HepG2 (cell line): ENCODE measurements around the gene NEURL2. TPM values are rescaled to one million over a fixed set of nuclear protein-coding genes. Genes with fewer than 3 reads are reported as not detected.

Experiments used
- AFF4 ChIP-seq: sonication (generic); formaldehyde crosslinking; IDR thresholded peaks from 2 replicates; pipeline ENCODE4 v1.4.0; 2020; ENCODE audit warnings: missing genetic modification reagents
- ATF7-NPFF ChIP-seq: sonication (generic); formaldehyde crosslinking; IDR thresholded peaks from 2 replicates; pipeline ENCODE4 v1.8.1; 2023; ENCODE audit warnings: mild to moderate bottlenecking, low read depth, missing genetic modification reagents, moderate library complexity
- HMG20B ChIP-seq: conservative IDR thresholded peaks from 2 replicates; pipeline ENCODE4 v1.6.1; 2016; ENCODE audit warnings: missing genetic modification reagents, missing compliant biosample characterization
- IRF2 ChIP-seq: IDR thresholded peaks from 2 replicates; pipeline ENCODE4 v1.6.1; 2018; ENCODE audit warnings: missing genetic modification reagents, missing compliant biosample characterization
- KAT7 ChIP-seq: IDR thresholded peaks from 2 replicates; pipeline ENCODE4 v1.6.1; 2018; ENCODE audit warnings: borderline replicate concordance, missing compliant biosample characterization
- MED8 ChIP-seq: sonication (generic); formaldehyde crosslinking; IDR thresholded peaks from 2 replicates; pipeline ENCODE4 v1.8.1; 2023; ENCODE audit warnings: mild to moderate bottlenecking, missing genetic modification reagents; ENCODE audit not compliant: insufficient replicate concordance
- MTF2 ChIP-seq: sonication (generic); formaldehyde crosslinking; IDR thresholded peaks from 2 replicates; pipeline ENCODE4 v1.5.0; 2020; ENCODE audit warnings: missing genetic modification reagents, borderline replicate concordance
- MZF1 ChIP-seq: sonication (generic); formaldehyde crosslinking; IDR thresholded peaks from 2 replicates; pipeline ENCODE4 v1.8.1; 2023; ENCODE audit warnings: mild to moderate bottlenecking, missing genetic modification reagents, borderline replicate concordance
- POLR2AphosphoS5 ChIP-seq: IDR thresholded peaks from 2 replicates; pipeline ENCODE4 v1.6.1; 2012; ENCODE audit warnings: low read depth, low read length
- REL ChIP-seq: sonication (generic); formaldehyde crosslinking; conservative IDR thresholded peaks from 2 replicates; pipeline ENCODE4 v1.8.0; 2022; ENCODE audit warnings: mild to moderate bottlenecking, missing genetic modification reagents, moderate library complexity
- RERE ChIP-seq: IDR thresholded peaks from 2 replicates; pipeline ENCODE4 v1.6.1; 2016; ENCODE audit warnings: low read depth, missing genetic modification reagents, missing compliant biosample characterization
- SRSF9 ChIP-seq: fragments of 200-400 bp; formaldehyde crosslinking; IDR thresholded peaks from 2 replicates; pipeline ENCODE4 v1.6.1; 2018; ENCODE audit warnings: borderline replicate concordance, mild to moderate bottlenecking, low read depth, low read length; ENCODE audit not compliant: insufficient read depth, poor library complexity, severe bottlenecking
- TBX3 ChIP-seq: fragments of 450-650 bp; IDR thresholded peaks from 2 replicates; pipeline ENCODE4 v1.6.1; 2017; ENCODE audit warnings: antibody characterized with exemption, mild to moderate bottlenecking, inconsistent platforms, borderline replicate concordance
- ZNF264 ChIP-seq: sonication (generic); formaldehyde crosslinking; IDR thresholded peaks from 2 replicates; pipeline ENCODE4 v1.4.0; 2020; ENCODE audit warnings: missing genetic modification reagents
- ZNF446 ChIP-seq: sonication (generic); formaldehyde crosslinking; IDR thresholded peaks from 2 replicates; pipeline ENCODE4 v1.5.0; 2020; ENCODE audit warnings: mild to moderate bottlenecking, missing genetic modification reagents
- ZNF503 ChIP-seq: sonication (generic); formaldehyde crosslinking; IDR thresholded peaks from 2 replicates; pipeline ENCODE4 v1.4.0; 2020; ENCODE audit warnings: missing genetic modification reagents
- ZNF720 ChIP-seq: sonication (generic); formaldehyde crosslinking; IDR thresholded peaks from 2 replicates; pipeline ENCODE4 v1.4.0; 2020; ENCODE audit warnings: missing genetic modification reagents
- ZNF841 ChIP-seq: sonication (generic); formaldehyde crosslinking; IDR thresholded peaks from 2 replicates; pipeline ENCODE4 v1.8.1; 2023; ENCODE audit warnings: missing genetic modification reagents, borderline replicate concordance
- polyA plus RNA-seq, 8 experiments: library from polyadenylated mRNA; depleted of rRNA in 3 of 8; stranded (reverse) in 7 of 8; unstranded in 1 of 8; fragments of >200 nt; fragmentation: Illumina TruSeq in 4 of 8; extraction: Trizol in 4 of 8; gene quantifications; 2 replicates each; pipeline versions ENCODE4 v1.2.1 to v1.2.3, GENCODE V29; 2011 to 2016; ENCODE audit warnings: low read depth in 4 of 8, missing spikeins in 1 of 8, mixed read lengths in 1 of 8; ENCODE audit not compliant: insufficient read depth in 1 of 8
- total RNA-seq, 5 experiments: library from RNA; depleted of rRNA; stranded (reverse); fragments of >200 nt; fragmentation: Illumina TruSeq; extraction: Trizol; gene quantifications; 2 replicates each; pipeline ENCODE4 v1.2.3, GENCODE V29; 2016; ENCODE audit warnings: low read depth in 1 of 5

The NEURL2 gene
- total and polyA plus RNA-seq, 2 of the 13 experiments (the other 11 are each of a cell fraction or from before 2014, with no cell fraction given): 7.2 to 9.7 TPM

- TF ChIP-seq POLR2AphosphoS5 (no peak), TBX3 (no peak), SRSF9 (no peak), ZNF503 (CRISPR knock-in tag) (no peak), ZNF264 (CRISPR knock-in tag) (no peak), IRF2 (CRISPR knock-in tag) (no peak), RERE (CRISPR knock-in tag) (no peak), MTF2 (CRISPR knock-in tag) (no peak), HMG20B (CRISPR knock-in tag) (no peak), REL (CRISPR knock-in tag) (no peak), ATF7-NPFF (CRISPR knock-in tag) (no peak), MED8 (CRISPR knock-in tag) (no peak), ZNF841 (CRISPR knock-in tag) (no peak), AFF4 (CRISPR knock-in tag) (no peak), ZNF720 (CRISPR knock-in tag) (no peak), KAT7 (CRISPR knock-in tag) (no peak), MZF1 (no peak), ZNF446 (no peak)
Measured at GRCh38 chr20:45925821-45926506, 35.0 kb upstream of the NEURL2 start (continued).
